Measurements from ENCODE around the gene CFHR4.

DNA sequence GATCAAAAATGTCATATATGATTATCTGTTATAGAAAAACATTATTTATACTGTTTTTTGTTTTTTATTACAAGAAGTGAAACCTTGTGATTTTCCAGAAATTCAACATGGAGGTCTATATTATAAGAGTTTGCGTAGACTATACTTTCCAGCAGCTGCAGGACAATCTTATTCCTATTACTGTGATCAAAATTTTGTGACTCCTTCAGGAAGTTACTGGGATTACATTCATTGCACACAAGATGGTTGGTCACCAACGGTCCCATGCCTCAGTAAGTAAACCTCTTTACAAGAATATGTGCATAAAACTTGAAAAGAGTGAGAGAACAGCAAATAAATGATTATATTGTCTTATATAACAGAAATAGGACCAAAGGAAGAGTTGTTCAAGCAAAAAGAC, 14.5 kb downstream of the CFHR4 start:
- TF ChIP-seq CREB1 (IDR thresholded peaks at IDR 0.05) (no peak), CREB1 (CRISPR knock-in tag; IDR thresholded peaks at IDR 0.05) (no peak), KDM3A (CRISPR knock-in tag; IDR thresholded peaks at IDR 0.05; ENCODE audit: low read depth) (no peak), FOSL1 (CRISPR knock-in tag; IDR thresholded peaks at IDR 0.05; ENCODE audit: borderline replicate concordance) (no peak), POLR2G (IDR thresholded peaks at IDR 0.05; ENCODE audit: low read depth, low read length) (no peak), IKZF1 (IDR thresholded peaks at IDR 0.05) (no peak), ZNF274 (CRISPR knock-in tag; IDR thresholded peaks at IDR 0.05) (no peak), TP53 (CRISPR knock-in tag; conservative IDR thresholded peaks at IDR 0.05) (no peak), HMG20B (CRISPR knock-in tag; conservative IDR thresholded peaks at IDR 0.05) (no peak), SMARCE1 (IDR thresholded peaks at IDR 0.05; ENCODE audit: borderline replicate concordance) (no peak), CEBPB (IDR thresholded peaks at IDR 0.05; ENCODE audit: borderline replicate concordance, low read depth, low read length) (no peak)
- TF ChIP-seq, protein P1, sequence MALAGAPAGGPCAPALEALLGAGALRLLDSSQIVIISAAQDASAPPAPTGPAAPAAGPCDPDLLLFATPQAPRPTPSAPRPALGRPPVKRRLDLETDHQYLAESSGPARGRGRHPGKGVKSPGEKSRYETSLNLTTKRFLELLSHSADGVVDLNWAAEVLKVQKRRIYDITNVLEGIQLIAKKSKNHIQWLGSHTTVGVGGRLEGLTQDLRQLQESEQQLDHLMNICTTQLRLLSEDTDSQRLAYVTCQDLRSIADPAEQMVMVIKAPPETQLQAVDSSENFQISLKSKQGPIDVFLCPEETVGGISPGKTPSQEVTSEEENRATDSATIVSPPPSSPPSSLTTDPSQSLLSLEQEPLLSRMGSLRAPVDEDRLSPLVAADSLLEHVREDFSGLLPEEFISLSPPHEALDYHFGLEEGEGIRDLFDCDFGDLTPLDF (CRISPR knock-in tag; IDR thresholded peaks at IDR 0.05) = no peak
- TF ChIP-seq, protein P2, sequence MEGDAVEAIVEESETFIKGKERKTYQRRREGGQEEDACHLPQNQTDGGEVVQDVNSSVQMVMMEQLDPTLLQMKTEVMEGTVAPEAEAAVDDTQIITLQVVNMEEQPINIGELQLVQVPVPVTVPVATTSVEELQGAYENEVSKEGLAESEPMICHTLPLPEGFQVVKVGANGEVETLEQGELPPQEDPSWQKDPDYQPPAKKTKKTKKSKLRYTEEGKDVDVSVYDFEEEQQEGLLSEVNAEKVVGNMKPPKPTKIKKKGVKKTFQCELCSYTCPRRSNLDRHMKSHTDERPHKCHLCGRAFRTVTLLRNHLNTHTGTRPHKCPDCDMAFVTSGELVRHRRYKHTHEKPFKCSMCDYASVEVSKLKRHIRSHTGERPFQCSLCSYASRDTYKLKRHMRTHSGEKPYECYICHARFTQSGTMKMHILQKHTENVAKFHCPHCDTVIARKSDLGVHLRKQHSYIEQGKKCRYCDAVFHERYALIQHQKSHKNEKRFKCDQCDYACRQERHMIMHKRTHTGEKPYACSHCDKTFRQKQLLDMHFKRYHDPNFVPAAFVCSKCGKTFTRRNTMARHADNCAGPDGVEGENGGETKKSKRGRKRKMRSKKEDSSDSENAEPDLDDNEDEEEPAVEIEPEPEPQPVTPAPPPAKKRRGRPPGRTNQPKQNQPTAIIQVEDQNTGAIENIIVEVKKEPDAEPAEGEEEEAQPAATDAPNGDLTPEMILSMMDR (CRISPR knock-in tag; IDR thresholded peaks at IDR 0.05) = no peak

Data from HepG2 (cell line).